SH-SY5Y (cell line): ENCODE results near the gene NAP1L5.

ENCODE experiments used
- GATA2 ChIP-seq: IDR thresholded peaks from 2 replicates; pipeline ENCODE4 v1.6.1; 2011; ENCODE audit warnings: mild to moderate bottlenecking, low read depth, low read length
- GATA3 ChIP-seq: IDR thresholded peaks from 2 replicates; pipeline ENCODE4 v1.6.1; 2011; ENCODE audit warnings: low read depth, mild to moderate bottlenecking, low read length, moderate library complexity

GRCh38 chr4:88718098-88718497 lies 20.5 kb upstream of the NAP1L5 start:
- TF ChIP-seq GATA2 (no peak), GATA3 (no peak)
